ENCODE measurements around the gene SEMA3B.

The SEMA3B gene

DNA sequence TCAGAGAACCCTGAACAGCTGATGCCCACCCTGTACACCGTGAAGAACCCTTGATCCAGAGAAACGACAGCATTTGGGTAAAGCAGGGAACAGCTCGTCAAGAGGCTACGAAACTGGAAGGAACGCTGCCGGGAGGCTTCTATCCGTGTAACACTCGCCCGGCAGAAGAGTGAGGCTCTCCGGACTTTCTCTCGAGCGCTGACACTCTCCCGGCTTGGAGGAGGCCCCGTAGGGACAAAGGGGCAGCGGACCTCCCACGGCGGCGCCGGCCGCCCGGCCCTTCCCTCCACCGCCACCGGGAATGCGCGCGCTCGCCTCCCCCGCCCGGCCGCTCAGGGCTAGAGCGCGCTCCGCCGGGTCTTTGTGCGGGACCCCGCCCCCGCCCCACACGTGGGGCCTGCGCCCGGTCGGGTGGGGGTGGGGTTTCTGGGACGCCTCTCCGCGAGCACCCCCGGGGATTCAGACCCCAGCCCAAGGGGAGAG is 51.9 kb downstream of the SEMA3B start:
- H3K27ac ChIP-seq (ENCODE audit: low read depth, low read length): peak overlapping the region; percentile 93
- H3K27me3 ChIP-seq (ENCODE audit: control insufficient read depth in 1 of 2, insufficient read depth in 2 of 2, low read length in 2 of 2): no peaks in the 10 kb centered on the region
- peak overlapping the region; percentile 85 to 93 for H3K9ac ChIP-seq (ENCODE audit: low read depth in 1 of 2, low read length in 2 of 2)
- H3K9me3 ChIP-seq (ENCODE audit: control insufficient read depth in 1 of 2, low read length in 2 of 2): no peaks in the 10 kb centered on the region
- peaks cover 11 to 28% of the 10 kb centered on the region in 2 donors for H3K36me3 ChIP-seq (ENCODE audit: control insufficient read depth in 1 of 2, insufficient read depth in 2 of 2, low read length in 2 of 2)
- peaks cover 68 to 80% of the 10 kb centered on the region in 2 donors for H3K4me1 ChIP-seq (ENCODE audit: control insufficient read depth in 1 of 2, insufficient read depth in 2 of 2, low read length in 2 of 2)
- peak overlapping the region; percentile 83 to 94 for H3K4me3 ChIP-seq (ENCODE audit: low read depth in 1 of 2, low read length in 2 of 2)

DNA sequence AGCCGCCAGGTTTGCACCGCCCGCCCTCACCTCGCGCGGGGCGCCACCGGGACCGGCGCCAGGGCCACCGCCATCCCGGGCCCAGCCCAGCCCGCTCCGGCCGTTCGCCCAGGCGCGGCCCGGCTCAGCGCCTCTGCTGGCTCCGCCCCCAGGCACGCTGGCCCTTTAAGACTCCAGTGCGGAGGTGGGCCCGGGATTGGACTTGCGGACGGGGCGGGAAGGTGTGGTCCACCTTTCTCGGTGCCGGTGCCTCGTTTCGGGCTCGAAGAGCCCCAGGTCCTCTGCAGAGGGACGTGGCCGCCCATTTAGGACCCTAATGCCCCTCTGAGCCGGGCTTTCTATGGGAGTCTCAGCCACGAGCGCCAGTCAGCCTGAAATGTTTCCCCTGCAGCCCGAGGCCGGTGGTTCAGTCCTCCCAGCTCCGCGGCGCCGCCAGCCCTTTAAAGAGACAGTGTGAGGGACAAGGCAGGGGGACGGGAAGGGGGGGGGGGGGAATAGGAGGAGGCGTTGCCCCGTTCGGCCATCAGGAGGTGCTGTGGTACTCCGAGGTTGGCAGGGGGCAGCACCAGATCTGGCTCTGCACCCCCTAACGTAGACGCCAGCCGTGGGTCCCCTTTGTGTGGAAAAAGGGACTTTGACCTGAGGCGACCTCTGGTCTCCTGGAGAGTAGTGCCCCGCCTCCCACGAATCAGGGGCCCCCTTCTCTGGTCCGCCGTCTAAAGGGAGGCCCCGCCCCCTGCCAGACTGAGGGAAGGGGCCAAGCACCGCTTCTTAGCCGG is 52.6 kb downstream of the SEMA3B start:
- Histone ChIP-seq H3K27me3 (ENCODE audit: control insufficient read depth in 1 of 2, insufficient read depth in 2 of 2, low read length in 2 of 2) (no peaks in the 10 kb centered on the region), H3K36me3 (ENCODE audit: control insufficient read depth in 1 of 2, insufficient read depth in 2 of 2, low read length in 2 of 2) (peaks cover 11 to 32% of the 10 kb centered on the region in 2 donors), H3K4me1 (ENCODE audit: control insufficient read depth in 1 of 2, insufficient read depth in 2 of 2, low read length in 2 of 2) (peaks cover 63 to 76% of the 10 kb centered on the region in 2 donors), H3K27ac (ENCODE audit: low read depth, low read length) (peak overlapping the region; percentile 93), H3K9me3 (ENCODE audit: control insufficient read depth in 1 of 2, low read length in 2 of 2) (no peaks in the 10 kb centered on the region), H3K4me3 (ENCODE audit: low read depth in 1 of 2, low read length in 2 of 2) (peak overlapping the region; percentile 83 to 94), H3K9ac (ENCODE audit: low read depth in 1 of 2, low read length in 2 of 2) (peak overlapping the region; percentile 85 to 93)

DNA sequence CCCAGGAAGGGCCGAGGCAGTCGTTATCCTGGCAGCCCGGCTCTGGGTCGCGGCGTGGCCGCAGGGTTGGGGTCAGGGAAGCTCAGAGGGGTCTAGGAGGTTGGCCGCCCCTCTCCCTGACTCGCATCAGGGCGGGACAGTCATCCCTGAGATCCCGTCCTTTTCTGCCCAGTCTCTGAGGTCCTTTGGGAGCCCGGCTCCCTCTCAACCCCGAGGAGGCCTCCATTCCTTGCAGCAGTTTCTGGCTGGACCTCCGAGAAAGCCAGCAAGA is 53.1 kb downstream of the SEMA3B start:
- Histone ChIP-seq H3K4me3 (ENCODE audit: low read depth in 1 of 2, low read length in 2 of 2) (peak overlapping the region; percentile 83 to 94), H3K27me3 (ENCODE audit: control insufficient read depth in 1 of 2, insufficient read depth in 2 of 2, low read length in 2 of 2) (no peaks in the 10 kb centered on the region), H3K9me3 (ENCODE audit: control insufficient read depth in 1 of 2, low read length in 2 of 2) (no peaks in the 10 kb centered on the region), H3K4me1 (ENCODE audit: control insufficient read depth in 1 of 2, insufficient read depth in 2 of 2, low read length in 2 of 2) (peaks cover 60 to 74% of the 10 kb centered on the region in 2 donors), H3K9ac (ENCODE audit: low read depth in 1 of 2, low read length in 2 of 2) (peak overlapping the region; percentile 43 to 93), H3K36me3 (ENCODE audit: control insufficient read depth in 1 of 2, insufficient read depth in 2 of 2, low read length in 2 of 2) (peaks cover 11 to 31% of the 10 kb centered on the region in 2 donors), H3K27ac (ENCODE audit: low read depth, low read length) (peak overlapping the region; percentile 93)

DNA sequence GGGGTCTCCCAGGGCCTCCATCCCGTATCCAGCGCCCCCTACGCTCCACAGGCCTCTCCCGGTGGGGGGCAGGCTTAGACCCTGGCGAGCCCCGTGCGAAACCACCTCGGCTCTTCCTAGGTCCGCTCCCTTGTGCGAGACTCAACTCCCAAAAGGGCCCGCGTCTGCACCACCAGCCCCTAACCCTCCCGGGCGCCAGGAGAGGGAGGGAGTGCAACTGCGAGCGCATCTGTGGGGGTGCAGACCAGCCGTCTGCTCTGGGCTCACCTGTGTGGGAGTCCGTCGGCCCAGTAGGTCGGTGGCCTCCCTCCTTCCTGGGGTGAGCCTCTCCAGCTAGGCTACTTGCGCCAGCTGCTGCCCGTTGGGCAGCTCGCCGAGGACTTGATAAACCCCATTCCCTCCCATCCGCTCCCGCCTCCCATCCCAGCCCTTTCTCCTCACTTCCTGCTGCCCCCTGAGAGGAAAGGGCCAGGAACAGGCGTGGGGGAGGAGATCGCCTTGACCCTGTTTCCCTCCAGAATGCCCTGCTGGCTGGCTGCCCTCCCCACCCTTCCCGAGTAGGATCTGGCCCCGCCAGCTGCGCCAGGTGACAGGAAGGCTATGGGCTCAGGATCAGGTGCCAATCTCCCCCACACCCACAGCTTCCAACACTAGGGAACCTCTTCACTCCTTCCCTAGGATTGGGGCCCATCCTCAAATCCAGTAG is 53.6 kb downstream of the SEMA3B start, which contains the start of gene HYAL2:
TSS of gene HYAL2 (minus strand) at position 360 of the 706 bp plus-strand sequence. CDS start 2,256 bp downstream, outside the sequence.
- Histone ChIP-seq H3K9me3 (ENCODE audit: control insufficient read depth in 1 of 2, low read length in 2 of 2) (no peaks in the 10 kb centered on the region), H3K27ac (ENCODE audit: low read depth, low read length) (peak within 1 kb of the TSS; percentile 93), H3K4me3 (ENCODE audit: low read depth in 1 of 2, low read length in 2 of 2) (peak within 1 kb of the TSS; percentile 83 to 94), H3K4me1 (ENCODE audit: control insufficient read depth in 1 of 2, insufficient read depth in 2 of 2, low read length in 2 of 2) (peaks cover 60 to 74% of the 10 kb centered on the region in 2 donors), H3K36me3 (ENCODE audit: control insufficient read depth in 1 of 2, insufficient read depth in 2 of 2, low read length in 2 of 2) (peaks cover 11 to 29% of the 10 kb centered on the region in 2 donors), H3K9ac (ENCODE audit: low read depth in 1 of 2, low read length in 2 of 2) (peak within 1 kb of the TSS; percentile 85 to 93), H3K27me3 (ENCODE audit: control insufficient read depth in 1 of 2, insufficient read depth in 2 of 2, low read length in 2 of 2) (no peaks in the 10 kb centered on the region)

DNA sequence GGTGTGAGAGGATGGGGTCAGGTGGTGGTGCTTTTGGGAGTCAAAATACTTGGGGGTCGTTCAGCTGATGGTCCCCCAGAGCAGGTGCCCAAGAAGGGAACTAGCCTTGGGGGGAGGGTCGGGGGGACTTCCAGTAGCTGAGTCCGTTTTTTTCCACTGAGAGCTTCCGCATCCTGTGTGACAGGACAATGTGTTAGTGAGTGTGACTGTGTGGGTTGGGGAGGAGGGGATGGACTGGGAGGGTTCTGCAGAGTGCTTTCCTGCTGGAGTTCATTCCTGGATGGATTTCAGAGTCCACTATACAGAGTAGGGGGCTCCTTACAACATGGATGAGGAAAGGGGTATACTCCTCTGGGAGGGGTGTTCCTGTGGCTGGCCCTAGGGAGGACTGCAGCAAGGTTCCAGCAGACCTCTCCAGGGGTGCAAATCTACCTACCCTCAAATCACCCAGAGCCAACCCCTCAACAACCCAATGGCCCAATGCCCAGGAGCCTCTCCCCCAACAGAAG is 54.2 kb downstream of the SEMA3B start:
- H3K4me3 ChIP-seq (ENCODE audit: low read depth in 1 of 2, low read length in 2 of 2): peak overlapping the region in 1 of 2 donors; percentile 83
- H3K9me3 ChIP-seq (ENCODE audit: control insufficient read depth in 1 of 2, low read length in 2 of 2): no peaks in the 10 kb centered on the region
- peak overlapping the region; percentile 93 for H3K27ac ChIP-seq (ENCODE audit: low read depth, low read length)
- H3K36me3 ChIP-seq (ENCODE audit: control insufficient read depth in 1 of 2, insufficient read depth in 2 of 2, low read length in 2 of 2): peaks cover 10 to 26% of the 10 kb centered on the region in 2 donors
- H3K9ac ChIP-seq (ENCODE audit: low read depth in 1 of 2, low read length in 2 of 2): peak overlapping the region; percentile 43 to 93
- H3K4me1 ChIP-seq (ENCODE audit: control insufficient read depth in 1 of 2, insufficient read depth in 2 of 2, low read length in 2 of 2): peaks cover 54 to 71% of the 10 kb centered on the region in 2 donors
- no peaks in the 10 kb centered on the region for H3K27me3 ChIP-seq (ENCODE audit: control insufficient read depth in 1 of 2, insufficient read depth in 2 of 2, low read length in 2 of 2)

DNA sequence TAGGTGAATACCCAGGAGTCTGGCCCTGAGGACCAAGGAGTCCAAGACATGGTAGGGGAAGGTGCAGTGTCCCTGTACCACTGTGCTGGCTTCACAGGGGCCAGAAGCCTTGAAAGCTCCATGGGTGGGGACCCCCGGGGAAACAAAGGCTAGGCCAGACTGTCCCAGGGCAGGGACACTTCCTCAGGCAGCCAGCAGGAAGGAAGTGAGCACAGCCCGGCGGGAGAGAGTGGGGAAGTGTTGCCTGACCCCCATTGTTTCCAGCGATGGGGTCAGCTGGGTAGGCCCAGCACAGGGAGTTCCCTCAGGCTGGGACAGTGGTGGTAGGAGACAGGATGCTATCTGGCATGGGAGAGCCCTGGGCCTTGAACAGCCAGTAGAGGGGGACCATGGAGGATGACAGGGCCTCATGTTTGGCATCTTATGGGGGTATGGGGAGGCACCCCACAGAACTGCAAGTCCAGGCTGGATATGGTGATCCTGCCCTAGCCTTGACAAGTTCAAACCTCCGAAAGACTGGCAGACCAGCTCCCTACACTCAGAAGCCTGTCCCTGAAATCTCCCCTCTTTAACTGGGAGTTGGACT is 54.8 kb downstream of the SEMA3B start:
- Histone ChIP-seq H3K36me3 (ENCODE audit: control insufficient read depth in 1 of 2, insufficient read depth in 2 of 2, low read length in 2 of 2) (peaks cover 5 to 20% of the 10 kb centered on the region in 2 donors), H3K27ac (ENCODE audit: low read depth, low read length) (peak overlapping the region; percentile 66), H3K4me3 (ENCODE audit: low read depth in 1 of 2, low read length in 2 of 2) (no peak overlapping the region), H3K9me3 (ENCODE audit: control insufficient read depth in 1 of 2, low read length in 2 of 2) (no peaks in the 10 kb centered on the region), H3K27me3 (ENCODE audit: control insufficient read depth in 1 of 2, insufficient read depth in 2 of 2, low read length in 2 of 2) (no peaks in the 10 kb centered on the region), H3K4me1 (ENCODE audit: control insufficient read depth in 1 of 2, insufficient read depth in 2 of 2, low read length in 2 of 2) (peaks cover 49 to 71% of the 10 kb centered on the region in 2 donors), H3K9ac (ENCODE audit: low read depth in 1 of 2, low read length in 2 of 2) (no peak overlapping the region)

DNA sequence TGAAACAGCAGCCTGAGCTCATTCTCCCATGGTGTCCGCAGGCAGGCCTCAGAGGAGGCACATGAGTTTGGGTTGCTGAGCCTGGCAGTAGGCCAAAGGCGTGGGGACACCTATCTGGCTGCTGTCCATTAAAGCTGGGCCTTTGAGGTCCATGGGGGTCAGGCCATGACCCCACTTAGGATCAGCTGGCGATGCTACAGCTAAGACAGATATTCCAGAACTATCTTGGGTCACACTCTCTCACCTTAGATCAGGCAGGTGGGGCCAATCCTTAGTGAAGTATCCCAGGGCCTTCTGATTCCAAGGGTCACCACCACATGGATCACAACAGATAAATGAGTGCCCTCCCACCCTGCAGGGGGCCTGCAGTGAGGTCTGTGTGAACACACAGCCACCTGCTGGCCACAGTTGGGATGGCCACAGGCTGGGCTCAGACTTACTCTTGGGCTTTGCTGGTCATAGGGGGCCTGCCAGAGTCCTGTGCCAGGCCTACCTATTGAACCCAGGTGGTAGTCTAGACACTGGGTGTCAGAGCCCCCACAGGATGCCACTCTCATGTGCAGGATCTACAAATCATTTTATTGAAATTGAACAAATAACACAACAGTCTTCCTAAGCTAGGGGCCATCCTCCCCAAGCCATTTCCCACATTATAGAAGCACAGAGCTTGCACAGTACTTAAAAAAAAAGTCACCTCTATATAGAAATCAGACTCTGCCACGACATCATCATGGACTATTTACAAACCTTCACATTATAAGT is 55.6 kb downstream of the SEMA3B start:
- peak overlapping the region; percentile 26 to 38 for H3K9ac ChIP-seq (ENCODE audit: low read depth in 1 of 2, low read length in 2 of 2)
- no peaks in the 10 kb centered on the region for H3K9me3 ChIP-seq (ENCODE audit: control insufficient read depth in 1 of 2, low read length in 2 of 2)
- no peak overlapping the region for H3K27ac ChIP-seq (ENCODE audit: low read depth, low read length)
- H3K4me1 ChIP-seq (ENCODE audit: control insufficient read depth in 1 of 2, insufficient read depth in 2 of 2, low read length in 2 of 2): peaks cover 40 to 64% of the 10 kb centered on the region in 2 donors
- H3K36me3 ChIP-seq (ENCODE audit: control insufficient read depth in 1 of 2, insufficient read depth in 2 of 2, low read length in 2 of 2): peaks cover 3 to 18% of the 10 kb centered on the region in 2 donors
- no peak overlapping the region for H3K4me3 ChIP-seq (ENCODE audit: low read depth in 1 of 2, low read length in 2 of 2)
- H3K27me3 ChIP-seq (ENCODE audit: control insufficient read depth in 1 of 2, insufficient read depth in 2 of 2, low read length in 2 of 2): no peaks in the 10 kb centered on the region

DNA sequence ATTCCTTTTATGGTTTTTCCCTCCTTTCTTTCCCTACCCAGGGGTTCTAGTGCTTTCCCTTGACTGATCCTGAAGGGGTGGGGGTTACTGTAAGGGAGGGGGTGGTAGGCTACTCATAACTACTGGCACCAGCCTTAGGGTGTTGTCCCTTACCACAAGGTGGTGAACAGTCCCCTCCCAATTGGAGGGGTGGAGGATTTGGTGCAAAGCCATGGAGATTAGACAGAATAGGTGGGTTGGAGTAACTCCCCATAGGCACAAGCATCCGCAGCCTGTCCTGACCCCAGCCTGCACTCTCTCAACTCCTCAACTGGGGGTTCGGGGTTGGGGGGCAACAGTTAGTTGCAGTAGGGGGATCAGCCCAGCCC is 56.1 kb downstream of the SEMA3B start:
- Histone ChIP-seq H3K27me3 (ENCODE audit: control insufficient read depth in 1 of 2, insufficient read depth in 2 of 2, low read length in 2 of 2) (no peaks in the 10 kb centered on the region), H3K9me3 (ENCODE audit: control insufficient read depth in 1 of 2, low read length in 2 of 2) (no peaks in the 10 kb centered on the region), H3K36me3 (ENCODE audit: control insufficient read depth in 1 of 2, insufficient read depth in 2 of 2, low read length in 2 of 2) (peaks cover 9 to 21% of the 10 kb centered on the region in 2 donors), H3K27ac (ENCODE audit: low read depth, low read length) (no peak overlapping the region), H3K4me3 (ENCODE audit: low read depth in 1 of 2, low read length in 2 of 2) (no peak overlapping the region), H3K9ac (ENCODE audit: low read depth in 1 of 2, low read length in 2 of 2) (no peak overlapping the region), H3K4me1 (ENCODE audit: control insufficient read depth in 1 of 2, insufficient read depth in 2 of 2, low read length in 2 of 2) (peaks cover 35 to 58% of the 10 kb centered on the region in 2 donors)

DNA sequence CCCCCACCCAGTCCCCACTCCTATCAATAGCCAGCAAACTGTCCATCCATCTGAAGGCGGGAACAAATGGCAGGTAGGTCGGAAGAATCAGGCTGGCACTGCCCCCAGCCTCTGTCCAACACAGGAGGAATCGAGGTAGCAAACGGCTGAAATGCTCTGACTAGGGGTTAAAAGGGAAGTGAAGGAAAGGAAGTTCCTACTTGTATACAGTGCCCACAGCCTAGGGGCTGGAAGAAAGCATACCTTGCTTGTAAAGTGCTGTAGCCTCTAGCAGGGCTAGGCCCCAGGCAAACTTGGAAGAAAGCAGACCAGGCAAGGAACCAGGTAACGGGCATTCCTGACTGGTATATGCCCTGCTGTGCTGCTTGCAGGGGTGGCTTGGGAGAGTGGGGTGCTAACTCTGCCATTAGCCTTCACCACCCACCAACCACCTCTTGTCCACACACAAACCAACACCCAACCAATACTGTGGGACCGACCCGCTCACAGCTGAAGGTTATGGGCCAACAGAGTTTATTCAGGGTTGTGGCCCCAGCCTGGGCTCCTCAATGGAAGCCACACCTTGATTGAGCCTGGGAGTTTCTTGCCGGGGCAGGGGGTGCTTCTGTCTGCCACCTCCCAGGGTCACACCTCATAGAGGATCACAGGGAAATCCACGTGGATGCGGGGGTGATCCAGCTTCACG is 56.7 kb downstream of the SEMA3B start:
- Histone ChIP-seq H3K9ac (ENCODE audit: low read depth in 1 of 2, low read length in 2 of 2) (no peak overlapping the region), H3K27ac (ENCODE audit: low read depth, low read length) (no peak overlapping the region), H3K4me3 (ENCODE audit: low read depth in 1 of 2, low read length in 2 of 2) (no peak overlapping the region), H3K36me3 (ENCODE audit: control insufficient read depth in 1 of 2, insufficient read depth in 2 of 2, low read length in 2 of 2) (peaks cover 14 to 27% of the 10 kb centered on the region in 2 donors), H3K27me3 (ENCODE audit: control insufficient read depth in 1 of 2, insufficient read depth in 2 of 2, low read length in 2 of 2) (no peaks in the 10 kb centered on the region), H3K9me3 (ENCODE audit: control insufficient read depth in 1 of 2, low read length in 2 of 2) (no peaks in the 10 kb centered on the region), H3K4me1 (ENCODE audit: control insufficient read depth in 1 of 2, insufficient read depth in 2 of 2, low read length in 2 of 2) (peaks cover 29 to 53% of the 10 kb centered on the region in 2 donors)

All from duodenal mucosa (tissue), 2 donors.